ENCODE results near the gene VTI1A.

Gene VTI1A

GRCh38 chr10:112679392-112679791, 232.4 kb downstream of the VTI1A start:
- no peak for DNase-seq (ENCODE audit: low read depth in 2 of 2)

- no peak for DNase-seq (ENCODE audit: low read depth in 2 of 2)
Measured at GRCh38 chr10:112680586-112680985, 233.6 kb downstream of the VTI1A start.

- DNase-seq (ENCODE audit: low read depth in 2 of 2): no peak
Measured at GRCh38 chr10:112687647-112688046, 240.6 kb downstream of the VTI1A start.

- DNase-seq (ENCODE audit: low read depth in 2 of 2): no peak
Measured at GRCh38 chr10:112689327-112690072, 242.5 kb downstream of the VTI1A start.

- DNase-seq (ENCODE audit: low read depth in 2 of 2): no peak
Measured at GRCh38 chr10:112695539-112695938, 248.5 kb downstream of the VTI1A start.

- no peak for DNase-seq (ENCODE audit: low read depth in 2 of 2)
Measured at GRCh38 chr10:112696592-112696991, 249.6 kb downstream of the VTI1A start.

GRCh38 chr10:112698133-112698817, 251.3 kb downstream of the VTI1A start:
- DNase-seq (ENCODE audit: low read depth in 2 of 2): no peak

- no peak for DNase-seq (ENCODE audit: low read depth in 2 of 2)
Measured at GRCh38 chr10:112698818-112699164, 251.8 kb downstream of the VTI1A start.

GRCh38 chr10:112700215-112700671, 253.2 kb downstream of the VTI1A start:
- DNase-seq (ENCODE audit: low read depth in 2 of 2): no peak

- DNase-seq (ENCODE audit: low read depth in 2 of 2): no peak
Measured at GRCh38 chr10:112701211-112701877, 254.3 kb downstream of the VTI1A start.

- DNase-seq (ENCODE audit: low read depth in 2 of 2): no peak
Measured at GRCh38 chr10:112701878-112702255, 254.9 kb downstream of the VTI1A start.

- no peak for DNase-seq (ENCODE audit: low read depth in 2 of 2)
Measured at GRCh38 chr10:112706577-112706976, 259.6 kb downstream of the VTI1A start.

- no peak for DNase-seq (ENCODE audit: low read depth in 2 of 2)
Measured at GRCh38 chr10:112708461-112708860, 261.4 kb downstream of the VTI1A start.

GRCh38 chr10:112710528-112710927, 263.5 kb downstream of the VTI1A start:
- DNase-seq (ENCODE audit: low read depth in 2 of 2): no peak

- no peak for DNase-seq (ENCODE audit: low read depth in 2 of 2)
Measured at GRCh38 chr10:112711366-112711765, 264.4 kb downstream of the VTI1A start.

GRCh38 chr10:112712536-112712935, 265.5 kb downstream of the VTI1A start:
- no peak for DNase-seq (ENCODE audit: low read depth in 2 of 2)

- DNase-seq (ENCODE audit: low read depth in 2 of 2): no peak
Measured at GRCh38 chr10:112713411-112713810, 266.4 kb downstream of the VTI1A start.

GRCh38 chr10:112715581-112715980, 268.6 kb downstream of the VTI1A start:
- DNase-seq (ENCODE audit: low read depth in 2 of 2): no peak

- DNase-seq (ENCODE audit: low read depth in 2 of 2): no peak
Measured at GRCh38 chr10:112716076-112716475, 269.1 kb downstream of the VTI1A start.

- no peak for DNase-seq (ENCODE audit: low read depth in 2 of 2)
Measured at GRCh38 chr10:112716924-112717413, 270.0 kb downstream of the VTI1A start.

GRCh38 chr10:112720178-112720577, 273.2 kb downstream of the VTI1A start:
- no peak for DNase-seq (ENCODE audit: low read depth in 2 of 2)

GRCh38 chr10:112721080-112721698, 274.2 kb downstream of the VTI1A start:
- DNase-seq (ENCODE audit: low read depth in 2 of 2): no peak
